ENCODE data around the gene ZDHHC8.

DNA sequence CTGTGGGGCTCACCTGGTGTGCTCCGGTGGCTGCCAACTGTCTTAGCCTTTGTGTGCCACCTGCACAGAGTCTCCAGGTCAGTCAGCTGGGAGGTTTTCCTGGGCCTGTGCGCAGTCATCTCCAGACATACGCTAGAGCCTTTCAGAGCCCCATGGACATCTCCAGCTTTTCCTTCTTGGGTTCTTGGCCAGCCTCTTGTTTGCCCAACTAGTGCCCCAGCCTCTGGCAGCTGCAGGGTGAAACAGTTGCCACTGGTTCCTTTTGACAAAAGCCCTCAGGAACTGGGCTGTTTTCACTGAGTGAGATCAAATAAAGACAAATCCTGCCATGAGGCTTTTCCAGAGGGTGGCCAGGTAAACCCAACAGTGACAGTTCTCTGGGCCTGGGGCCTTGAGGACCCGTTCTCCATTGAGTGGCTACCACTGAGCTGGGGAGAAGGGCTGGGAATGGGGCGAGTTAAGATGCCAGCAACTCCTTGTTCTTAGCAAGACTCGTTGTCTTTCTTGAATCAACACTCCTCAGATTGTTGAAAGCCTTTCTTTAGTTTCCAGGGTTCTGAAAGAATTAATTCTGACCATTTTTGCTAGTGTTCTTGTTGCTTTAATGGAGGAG, 32.4 kb upstream of the ZDHHC8 start:
- TF ChIP-seq, protein P1, sequence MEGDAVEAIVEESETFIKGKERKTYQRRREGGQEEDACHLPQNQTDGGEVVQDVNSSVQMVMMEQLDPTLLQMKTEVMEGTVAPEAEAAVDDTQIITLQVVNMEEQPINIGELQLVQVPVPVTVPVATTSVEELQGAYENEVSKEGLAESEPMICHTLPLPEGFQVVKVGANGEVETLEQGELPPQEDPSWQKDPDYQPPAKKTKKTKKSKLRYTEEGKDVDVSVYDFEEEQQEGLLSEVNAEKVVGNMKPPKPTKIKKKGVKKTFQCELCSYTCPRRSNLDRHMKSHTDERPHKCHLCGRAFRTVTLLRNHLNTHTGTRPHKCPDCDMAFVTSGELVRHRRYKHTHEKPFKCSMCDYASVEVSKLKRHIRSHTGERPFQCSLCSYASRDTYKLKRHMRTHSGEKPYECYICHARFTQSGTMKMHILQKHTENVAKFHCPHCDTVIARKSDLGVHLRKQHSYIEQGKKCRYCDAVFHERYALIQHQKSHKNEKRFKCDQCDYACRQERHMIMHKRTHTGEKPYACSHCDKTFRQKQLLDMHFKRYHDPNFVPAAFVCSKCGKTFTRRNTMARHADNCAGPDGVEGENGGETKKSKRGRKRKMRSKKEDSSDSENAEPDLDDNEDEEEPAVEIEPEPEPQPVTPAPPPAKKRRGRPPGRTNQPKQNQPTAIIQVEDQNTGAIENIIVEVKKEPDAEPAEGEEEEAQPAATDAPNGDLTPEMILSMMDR (IDR thresholded peaks at IDR 0.05), result no peak
- TF ChIP-seq POLR2A (IDR thresholded peaks at IDR 0.05), result no peak
